Ovary (tissue), 9 donors: ENCODE results near the gene DNAH11. TPM values are rescaled to one million over a fixed set of nuclear protein-coding genes. Genes with fewer than 3 reads are reported as not detected.

ENCODE experiments used
- DNase-seq, 5 donors: peaks; one replicate each; pipeline ENCODE4 v3.0.0-alpha.2; 2019 to 2020
- H3K27ac ChIP-seq, 2 donors: fragments of 200-600 bp; one replicate each; pipeline versions ENCODE4 v1.5.1 to v1.8.0; 2019 to 2022
- H3K27me3 ChIP-seq: fragments of 200-600 bp; one replicate; pipeline ENCODE4 v1.8.0; 2022
- H3K36me3 ChIP-seq: fragments of 200-600 bp; sonication (generic); one replicate; pipeline ENCODE4 v1.5.1; 2019
- H3K4me1 ChIP-seq: one replicate; pipeline ENCODE4 v1.8.1; 2013; ENCODE audit warnings: mild to moderate bottlenecking, moderate library complexity; ENCODE audit not compliant: insufficient read depth
- H3K4me3 ChIP-seq: fragments of 200-600 bp; sonication (generic); one replicate; pipeline ENCODE4 v1.5.1; 2017
- H3K9me3 ChIP-seq, 2 donors: fragments of 200-600 bp in 1 of 2; sonication (generic) in 1 of 2; one replicate each; pipeline versions ENCODE4 v1.5.1 to v1.8.1; 2013 to 2019; ENCODE audit warnings: mild to moderate bottlenecking in 1 of 2, moderate library complexity in 1 of 2
- EP300 ChIP-seq: sonication (generic); formaldehyde crosslinking; IDR thresholded peaks from one replicate; pipeline ENCODE4 v1.6.1; 2017; ENCODE audit warnings: antibody characterized with exemption
- POLR2A ChIP-seq: fragments of 450-650 bp; IDR thresholded peaks from one replicate; pipeline ENCODE4 v1.6.1; 2017; ENCODE audit warnings: antibody characterized with exemption, mild to moderate bottlenecking, moderate library complexity
- WGBS, 3 donors: extraction: QIAGEN DNeasy Blood & Tissue Kit in 1 of 3; methylation state at CpG; one replicate each; pipeline versions ENCODE4 v1.1.5 to v1.1.7; 2013 to 2017; 5-methylcytosine and 5-hydroxymethylcytosine counted together
- intact Hi-C, 4 donors: fragments of 100-400 bp; cut with DNase I; formaldehyde crosslinking; loops; one replicate each; pipeline versions ENCODE4 v1.11.0 to v1.15.1; 2022 to 2023
- polyA plus RNA-seq, 2 donors: library from polyadenylated mRNA; stranded (reverse); fragments of 200-250 nt in 1 of 2; fragments of 350-450 nt in 1 of 2; fragmentation: Illumina TruSeq in 1 of 2; extraction: RNeasy Lipid Tissue Mini Kit (QIAGEN cat#74804) in 1 of 2; gene quantifications; one replicate each; pipeline ENCODE4 v1.2.3, GENCODE V29; 2013 to 2014
- total RNA-seq, 7 donors: library from RNA; depleted of rRNA in 2 of 7; stranded (reverse); fragments of >200 nt in 2 of 7; fragmentation: NEBNext Ultra II Directional in 3 of 7; extraction: Animal tissue kit (Norgen Biotek cat#: 25700) in 3 of 7; gene quantifications; one replicate each; pipeline versions ENCODE4 v1.1.0 to v1.2.4, GENCODE V29; 2016 to 2023
- TF ChIP-seq, protein P1 (sequence below), 3 donors: fragments of 450-650 bp in 2 of 3; fragments of 200-600 bp in 1 of 3; IDR thresholded peaks; one replicate each; pipeline versions ENCODE4 v1.5.1 to v1.8.0; 2016 to 2022; ENCODE audit warnings: antibody characterized with exemption in 3 of 3, mild to moderate bottlenecking in 1 of 3
- donor health status: DM: no; HTN: no; CAD: no; lungs with moderate emphysema.
- donor health status: DM: no; HTN: no; CAD: no.
- donor health status: Bipolar disorder and iron deficiency.
- donor health status: DM: yes; HTN: yes; CAD: no.
- donor health status: DM: no; HTN: no; CAD: no.
- donor health status: DM: yes; HTN: yes; CAD: no.

The DNAH11 gene
- total and polyA plus RNA-seq, 9 donors: 0.05 to 44.3 (median 2.6) TPM

DNA sequence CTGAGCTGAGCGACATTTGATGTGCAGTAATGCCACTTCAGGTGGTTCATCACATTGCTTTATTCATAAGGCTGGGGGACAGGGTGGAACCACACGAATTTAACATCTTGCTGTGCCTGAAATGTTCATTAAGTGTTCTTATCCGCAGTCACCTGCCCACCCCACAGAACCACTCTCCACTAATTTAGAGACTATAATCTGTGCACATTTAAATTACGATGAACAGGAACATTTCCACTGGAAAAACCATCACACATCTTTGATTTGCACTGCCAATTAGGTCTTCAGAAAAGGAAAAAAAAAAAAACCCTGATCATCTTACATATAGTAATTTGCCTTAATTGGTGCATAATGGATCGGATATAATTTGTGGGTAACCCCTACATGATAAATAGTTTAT is 400.6 kb downstream of the DNAH11 start:
- no peak for DNase-seq
- TF ChIP-seq, protein P1, sequence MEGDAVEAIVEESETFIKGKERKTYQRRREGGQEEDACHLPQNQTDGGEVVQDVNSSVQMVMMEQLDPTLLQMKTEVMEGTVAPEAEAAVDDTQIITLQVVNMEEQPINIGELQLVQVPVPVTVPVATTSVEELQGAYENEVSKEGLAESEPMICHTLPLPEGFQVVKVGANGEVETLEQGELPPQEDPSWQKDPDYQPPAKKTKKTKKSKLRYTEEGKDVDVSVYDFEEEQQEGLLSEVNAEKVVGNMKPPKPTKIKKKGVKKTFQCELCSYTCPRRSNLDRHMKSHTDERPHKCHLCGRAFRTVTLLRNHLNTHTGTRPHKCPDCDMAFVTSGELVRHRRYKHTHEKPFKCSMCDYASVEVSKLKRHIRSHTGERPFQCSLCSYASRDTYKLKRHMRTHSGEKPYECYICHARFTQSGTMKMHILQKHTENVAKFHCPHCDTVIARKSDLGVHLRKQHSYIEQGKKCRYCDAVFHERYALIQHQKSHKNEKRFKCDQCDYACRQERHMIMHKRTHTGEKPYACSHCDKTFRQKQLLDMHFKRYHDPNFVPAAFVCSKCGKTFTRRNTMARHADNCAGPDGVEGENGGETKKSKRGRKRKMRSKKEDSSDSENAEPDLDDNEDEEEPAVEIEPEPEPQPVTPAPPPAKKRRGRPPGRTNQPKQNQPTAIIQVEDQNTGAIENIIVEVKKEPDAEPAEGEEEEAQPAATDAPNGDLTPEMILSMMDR (IDR thresholded peaks at IDR 0.05): no peak
- TF ChIP-seq POLR2A (no peak), EP300 (no peak)
- WGBS, 3 donors: 94 to 95% (median 94%) methylated on average over 5 of the region's 5 CpGs
- H3K36me3 ChIP-seq: no peaks in the 10 kb centered on the region
- H3K27ac ChIP-seq: no peak overlapping the region
- H3K9me3 ChIP-seq: no peaks in the 10 kb centered on the region
- no peaks in the 10 kb centered on the region for H3K27me3 ChIP-seq
- no peak overlapping the region for H3K4me3 ChIP-seq
- H3K4me1 ChIP-seq: peaks cover 1% of the 10 kb centered on the region
- intact Hi-C loops: no loop called here

DNA sequence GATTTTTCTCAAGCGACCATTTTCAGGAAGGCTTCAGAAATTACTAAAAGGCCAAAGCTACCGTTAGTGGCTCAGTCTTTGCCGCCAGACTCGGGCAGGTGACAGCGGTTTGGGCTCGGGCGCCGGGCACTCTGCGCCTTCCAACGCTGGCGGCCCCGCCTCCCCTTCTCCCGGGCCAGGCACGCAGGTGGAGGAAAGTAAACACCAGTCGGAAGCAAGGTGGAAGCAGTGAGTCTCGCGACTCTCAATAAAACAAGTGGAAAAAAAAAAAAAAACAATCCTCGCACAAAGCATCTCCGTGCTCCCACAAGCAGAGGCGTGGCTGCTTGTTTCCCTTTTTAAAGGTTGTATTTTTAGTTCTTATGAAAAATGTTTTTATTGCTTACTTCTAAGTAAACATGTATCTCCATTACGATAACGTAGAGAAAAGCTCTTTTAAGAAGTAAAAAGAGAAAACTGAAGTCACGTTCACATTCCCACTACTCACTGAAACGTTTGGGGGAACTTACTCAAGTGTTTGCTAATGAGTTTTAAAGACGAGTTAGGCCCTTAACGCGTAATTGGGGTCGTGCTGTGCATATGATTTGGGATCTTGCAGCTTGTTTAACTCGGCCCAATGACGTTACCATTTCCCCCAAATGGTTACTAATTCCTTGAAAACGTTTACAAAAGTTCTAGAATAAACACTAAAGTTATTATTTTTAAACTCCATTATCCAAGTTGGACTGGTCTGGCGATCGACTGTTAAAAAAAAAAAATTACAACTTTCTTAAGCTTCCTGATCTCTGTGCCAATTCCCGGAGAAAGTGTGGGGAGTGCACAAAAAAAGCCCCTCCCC is 402.0 kb downstream of the DNAH11 start:
- TF ChIP-seq, protein P1 (IDR thresholded peaks at IDR 0.05): peak in 1 of 3 donors; percentile 13
- TF ChIP-seq EP300: no peak
- TF ChIP-seq POLR2A: no peak
- Histone ChIP-seq H3K9me3 (no peaks in the 10 kb centered on the region), H3K27ac (peak overlapping the region; percentile 85 to 87), H3K4me1 (peaks cover 1% of the 10 kb centered on the region), H3K4me3 (peak overlapping the region; percentile 76), H3K27me3 (no peaks in the 10 kb centered on the region), H3K36me3 (no peaks in the 10 kb centered on the region)
- peak; percentile 24 to 57 (median 47) for DNase-seq
- WGBS, 3 donors: 0 to 1% (median 1%) methylated on average over 34 of the region's 34 CpGs
- intact Hi-C loops: no loop called here

DNA sequence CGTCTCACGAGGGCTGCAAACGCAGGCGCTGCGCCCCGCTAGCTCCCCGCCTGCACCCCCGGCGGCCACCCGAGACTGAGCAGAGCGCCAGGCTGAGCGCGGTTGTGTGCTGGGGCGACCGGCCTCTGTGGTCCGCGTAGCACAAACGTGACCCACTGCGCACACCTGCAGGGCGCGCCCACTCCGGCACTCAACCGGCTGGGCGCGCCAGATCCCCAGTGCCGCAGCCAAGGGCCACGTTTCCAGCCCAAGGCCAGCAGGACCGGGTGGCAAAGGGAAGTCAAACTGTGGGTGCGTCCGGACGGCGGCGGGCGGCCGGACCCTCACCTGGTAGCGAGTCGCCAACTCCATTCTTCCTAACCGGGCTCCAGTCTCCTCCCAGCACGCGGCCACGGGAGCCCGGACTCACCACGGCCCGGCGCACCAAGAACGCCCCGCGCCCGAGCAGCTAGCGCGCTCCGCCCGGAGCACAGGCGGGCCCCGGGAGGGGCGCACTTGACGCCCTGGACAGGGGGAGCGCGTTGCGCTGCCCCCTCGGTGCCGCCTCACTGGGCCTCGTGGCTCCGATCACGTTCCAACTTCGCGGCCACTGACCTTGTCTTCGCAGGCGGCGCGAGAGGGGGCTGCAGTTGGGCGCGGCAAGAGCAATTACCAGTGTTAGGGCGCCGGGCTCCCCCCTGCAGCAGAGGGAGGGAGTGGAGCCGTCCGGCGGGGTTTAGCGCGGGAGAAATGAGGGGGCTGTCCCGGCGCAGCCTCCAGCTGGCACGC is 402.8 kb downstream of the DNAH11 start, which contains the start of gene CDCA7L:
Gene CDCA7L, minus strand, starts transcription at position 446 of the 768 bp plus-strand sequence. Its CDS starts 95 bp downstream, at position 351.
- Histone ChIP-seq H3K9me3 (no peaks in the 10 kb centered on the region), H3K4me1 (peaks cover 1% of the 10 kb centered on the region), H3K36me3 (no peaks in the 10 kb centered on the region), H3K27me3 (no peaks in the 10 kb centered on the region), H3K27ac (peak within 1 kb of the TSS; percentile 85 to 87), H3K4me3 (peak within 1 kb of the TSS; percentile 76)
- TF ChIP-seq POLR2A (peak; percentile 37), EP300 (no peak)
- TF ChIP-seq, protein P1 (IDR thresholded peaks at IDR 0.05): peak in 2 of 3 donors; percentile 10 to 14
- DNase-seq: peak; percentile 78 to 91 (median 90)
- intact Hi-C loops: no loop called here
- 0% methylated on average over 64 to 83 of the region's 83 CpGs for WGBS, 3 donors

DNA sequence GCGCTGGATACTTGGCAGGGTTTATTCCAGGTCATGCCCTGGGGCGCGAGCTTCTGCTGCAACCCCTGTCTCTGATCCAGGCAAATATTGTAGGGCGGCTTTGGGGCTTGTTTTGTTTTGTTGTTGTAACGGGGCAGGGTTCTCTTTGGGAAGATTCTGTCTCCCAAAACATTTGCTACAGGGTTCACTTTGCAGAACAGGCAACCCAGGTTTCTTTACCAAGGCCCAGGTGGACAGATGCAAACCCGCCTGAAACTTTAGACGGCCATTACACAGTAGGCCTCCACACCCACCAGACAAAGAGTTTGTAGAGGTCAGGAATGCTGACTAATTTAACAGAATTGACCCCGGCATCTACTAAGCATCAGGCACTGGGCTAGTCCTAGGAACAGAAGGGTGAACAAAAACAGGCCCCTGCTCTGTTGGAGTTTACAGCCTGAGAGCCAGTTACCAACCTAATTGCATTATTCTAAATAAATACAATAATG is 403.4 kb downstream of the DNAH11 start:
- WGBS, 3 donors: 16 to 21% (median 18%) methylated on average over 8 of the region's 8 CpGs

More for the DNA sequence above, 403.4 kb downstream of the DNAH11 start:
- H3K36me3 ChIP-seq: no peaks in the 10 kb centered on the region
- intact Hi-C loops: no loop called here
- H3K27me3 ChIP-seq: no peaks in the 10 kb centered on the region
- no peaks in the 10 kb centered on the region for H3K9me3 ChIP-seq
- H3K4me1 ChIP-seq: peaks cover 1% of the 10 kb centered on the region
- peak overlapping the region; percentile 85 to 87 for H3K27ac ChIP-seq
- H3K4me3 ChIP-seq: peak overlapping the region; percentile 76
- TF ChIP-seq POLR2A: no peak
- no peak for TF ChIP-seq EP300
- no peak for DNase-seq
